ENCODE data around the gene DDX28.
A peak's percentile ranks its signal among the peaks of the same experiment; 100 is the strongest.
"Not testable (repeated sequence)": the region's sequence is repeated elsewhere in the genome, so short reads cannot be mapped to it uniquely, and the experiment has no call there.

Gene DDX28

DNA sequence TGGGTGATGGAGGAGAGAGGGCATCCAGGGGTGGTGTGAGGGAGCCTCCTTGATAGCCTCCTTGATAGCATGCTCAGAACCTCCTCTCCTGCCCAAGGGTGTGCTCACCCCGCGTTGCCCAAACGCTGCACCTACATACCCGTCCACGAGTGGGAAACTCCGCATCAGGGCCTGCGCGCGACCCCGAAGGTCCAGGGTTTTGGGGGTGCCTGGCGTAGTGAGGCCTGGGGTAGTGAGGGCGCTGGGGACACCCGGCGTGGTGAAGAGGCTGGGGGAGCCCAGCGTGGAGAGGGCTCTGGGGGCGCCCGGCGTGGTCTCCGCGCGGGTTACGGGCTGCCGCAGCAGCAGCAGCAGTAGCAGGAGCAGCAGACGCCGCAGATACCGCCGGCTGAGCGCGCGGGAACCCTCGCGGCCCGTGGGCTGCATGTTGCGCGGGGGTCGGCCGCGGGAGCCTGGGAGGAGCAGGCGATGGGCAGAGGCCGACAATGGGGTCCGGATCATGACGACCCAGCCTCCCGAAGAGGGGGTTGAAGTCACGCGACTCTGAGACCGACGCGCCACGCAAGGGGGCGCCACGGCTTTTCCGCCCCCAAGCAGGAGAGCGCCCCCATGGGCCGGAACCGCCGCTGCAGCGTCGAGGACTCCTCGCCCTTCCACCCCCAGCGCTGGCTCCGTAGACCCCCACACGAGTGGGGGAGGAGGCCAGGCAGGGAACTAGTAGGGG lies 42.9 kb downstream of the DDX28 start, which contains the start of gene DPEP3:
DPEP3 (minus strand) TSS at position 545 of the 724 bp plus-strand sequence; CDS start at position 426, 119 bp downstream.
- Histone ChIP-seq H3K27me3 (replicated peaks; ENCODE audit: control insufficient read depth, insufficient read depth, low read length) (no peaks in the 10 kb centered on the region), H3K4me3 (replicated peaks; ENCODE audit: low read depth, low read length) (no peak within 1 kb of the TSS), H3K36me3 (ENCODE audit: control insufficient read depth, insufficient read depth, low read length) (no peaks in the 10 kb centered on the region)
- TF ChIP-seq CTCF (IDR thresholded peaks at IDR 0.05; ENCODE audit: insufficient read depth, low read length, poor library complexity, severe bottlenecking) = peak; percentile 67
- DNase-seq (ENCODE audit: extremely low read depth, insufficient read length) = peak; percentile 41

- Histone ChIP-seq H3K27me3 (replicated peaks; ENCODE audit: control insufficient read depth, insufficient read depth, low read length) (no peaks in the 10 kb centered on the region), H3K36me3 (ENCODE audit: control insufficient read depth, insufficient read depth, low read length) (no peaks in the 10 kb centered on the region), H3K4me3 (replicated peaks; ENCODE audit: low read depth, low read length) (no peak overlapping the region)
- no peak for DNase-seq (ENCODE audit: extremely low read depth, insufficient read length)
- TF ChIP-seq CTCF (IDR thresholded peaks at IDR 0.05; ENCODE audit: insufficient read depth, low read length, poor library complexity, severe bottlenecking) = no peak
Observed at GRCh38 chr16:67977469-67978227, 45.4 kb downstream of the DDX28 start.

DNA sequence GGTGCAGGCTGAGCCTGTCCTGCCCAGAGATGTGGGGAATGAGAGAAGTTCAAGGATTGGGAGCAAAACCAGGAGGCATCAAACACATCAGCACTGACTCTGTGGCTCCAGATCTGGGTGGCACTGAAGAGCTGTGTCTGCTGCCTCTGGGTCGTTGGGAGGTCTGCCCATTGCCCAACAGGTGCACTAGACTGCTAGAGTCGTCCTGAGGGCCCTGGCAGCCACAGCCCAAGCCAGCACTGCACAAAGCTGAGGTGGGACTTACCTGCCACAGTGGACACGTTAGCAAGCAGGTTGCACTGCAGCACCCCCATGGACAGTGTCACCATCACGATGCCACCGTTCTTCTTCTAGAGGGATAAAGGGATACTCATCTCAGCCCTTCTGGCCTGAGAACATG lies 46.0 kb downstream of the DDX28 start:
- Histone ChIP-seq H3K36me3 (ENCODE audit: control insufficient read depth, insufficient read depth, low read length) (no peaks in the 10 kb centered on the region), H3K4me3 (replicated peaks; ENCODE audit: low read depth, low read length) (no peak overlapping the region), H3K27me3 (replicated peaks; ENCODE audit: control insufficient read depth, insufficient read depth, low read length) (no peaks in the 10 kb centered on the region)
- TF ChIP-seq CTCF (IDR thresholded peaks at IDR 0.05; ENCODE audit: insufficient read depth, low read length, poor library complexity, severe bottlenecking) = no peak
- no peak for DNase-seq (ENCODE audit: extremely low read depth, insufficient read length)

- H3K27me3 ChIP-seq (replicated peaks; ENCODE audit: control insufficient read depth, insufficient read depth, low read length) = no peaks in the 10 kb centered on the region
- no peaks in the 10 kb centered on the region for H3K36me3 ChIP-seq (ENCODE audit: control insufficient read depth, insufficient read depth, low read length)
- DNase-seq (ENCODE audit: extremely low read depth, insufficient read length) = no peak
- no peak overlapping the region for H3K4me3 ChIP-seq (replicated peaks; ENCODE audit: low read depth, low read length)
- no peak for TF ChIP-seq CTCF (IDR thresholded peaks at IDR 0.05; ENCODE audit: insufficient read depth, low read length, poor library complexity, severe bottlenecking)
Observed at GRCh38 chr16:67976205-67976604, 46.8 kb downstream of the DDX28 start.

DNA sequence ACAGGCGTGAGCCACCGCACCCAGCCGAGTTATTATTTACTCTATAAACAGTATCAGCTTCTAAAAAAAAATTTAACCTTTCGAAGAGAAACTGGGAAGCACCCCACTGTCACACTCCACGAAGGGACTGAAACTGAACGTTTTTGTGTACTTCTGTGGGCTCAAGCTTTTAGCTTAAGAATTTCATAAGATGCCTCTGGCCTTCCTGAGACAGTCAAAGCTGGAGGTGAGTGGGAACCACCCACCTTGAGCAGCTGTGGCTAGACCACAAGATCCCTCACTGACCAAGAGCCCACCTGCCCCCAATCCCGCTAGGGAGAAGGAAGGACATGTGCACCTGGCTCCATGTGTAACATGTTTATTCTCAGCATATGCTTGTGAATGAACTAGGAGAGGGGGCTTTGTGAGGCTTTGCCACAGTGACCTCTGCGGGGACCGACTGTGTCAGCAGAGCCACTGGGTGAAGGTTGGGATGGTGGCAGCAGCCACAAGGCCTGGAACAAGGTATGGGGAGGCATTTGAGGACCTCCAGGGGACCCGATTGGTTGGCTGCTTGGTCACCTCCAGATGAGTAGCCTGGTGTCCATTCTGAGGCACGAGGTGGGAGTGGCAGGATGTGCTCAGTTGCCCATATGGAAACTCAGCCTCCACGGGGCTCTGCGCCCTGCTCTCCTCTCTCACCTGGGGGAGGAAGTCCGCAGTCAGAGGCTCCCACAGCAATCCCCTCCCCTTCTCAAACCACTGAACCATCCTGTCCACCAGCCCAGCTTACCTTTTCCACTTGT lies 47.5 kb downstream of the DDX28 start:
- peak; percentile 42 for DNase-seq (ENCODE audit: extremely low read depth, insufficient read length)
- Histone ChIP-seq H3K4me3 (replicated peaks; ENCODE audit: low read depth, low read length) (no peak overlapping the region), H3K36me3 (ENCODE audit: control insufficient read depth, insufficient read depth, low read length) (no peaks in the 10 kb centered on the region), H3K27me3 (replicated peaks; ENCODE audit: control insufficient read depth, insufficient read depth, low read length) (no peaks in the 10 kb centered on the region)
- no peak for TF ChIP-seq CTCF (IDR thresholded peaks at IDR 0.05; ENCODE audit: insufficient read depth, low read length, poor library complexity, severe bottlenecking)

GRCh38 chr16:67972285-67972684 lies 50.7 kb downstream of the DDX28 start:
- H3K4me3 ChIP-seq (replicated peaks; ENCODE audit: low read depth, low read length); DNase-seq (ENCODE audit: extremely low read depth, insufficient read length); H3K36me3 ChIP-seq (ENCODE audit: control insufficient read depth, insufficient read depth, low read length); H3K27me3 ChIP-seq (replicated peaks; ENCODE audit: control insufficient read depth, insufficient read depth, low read length): not testable (repeated sequence)
